ENCODE measurements around the gene ACAD11.
"Not testable (repeated sequence)": the region's sequence is repeated elsewhere in the genome, so short reads cannot be mapped to it uniquely, and the experiment has no call there.

The ACAD11 gene

GRCh38 chr3:132645058-132645457 lies 14.6 kb downstream of the ACAD11 start:
- no peak overlapping the region for H3K27ac ChIP-seq
- no peak for TF ChIP-seq ZFX (IDR thresholded peaks at IDR 0.05; ENCODE audit: borderline replicate concordance)
- no peak for TF ChIP-seq CTCF (IDR thresholded peaks at IDR 0.05)

- H3K27ac ChIP-seq = no peak overlapping the region
- TF ChIP-seq CTCF (IDR thresholded peaks at IDR 0.05) (no peak), ZFX (IDR thresholded peaks at IDR 0.05; ENCODE audit: borderline replicate concordance) (no peak)
Measured at GRCh38 chr3:132643366-132643765, 16.2 kb downstream of the ACAD11 start.

DNA sequence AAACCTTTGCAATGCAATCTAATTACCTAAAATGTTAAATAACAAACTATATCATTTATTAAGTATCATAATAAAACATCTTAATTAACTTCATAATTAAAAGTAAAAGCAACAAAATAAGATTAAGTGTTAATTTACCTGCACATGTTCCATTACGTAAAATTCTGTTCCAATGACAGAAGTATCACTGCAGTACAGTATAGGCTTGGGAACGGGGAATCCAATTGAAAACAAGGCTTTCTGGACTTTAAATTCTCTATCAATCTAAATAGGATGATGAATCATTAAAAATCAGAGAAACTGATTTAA lies 17.1 kb downstream of the ACAD11 start:
- TF ChIP-seq CTCF (IDR thresholded peaks at IDR 0.05) (peak; percentile 41), ZFX (IDR thresholded peaks at IDR 0.05; ENCODE audit: borderline replicate concordance) (no peak)

GRCh38 chr3:132641837-132642538 lies 17.6 kb downstream of the ACAD11 start:
- no peak overlapping the region for H3K27ac ChIP-seq
- TF ChIP-seq CTCF (IDR thresholded peaks at IDR 0.05) (peak; percentile 90), ZFX (IDR thresholded peaks at IDR 0.05; ENCODE audit: borderline replicate concordance) (no peak)

More for the DNA sequence above, 17.1 kb downstream of the ACAD11 start:
- H3K27ac ChIP-seq = no peak overlapping the region

DNA sequence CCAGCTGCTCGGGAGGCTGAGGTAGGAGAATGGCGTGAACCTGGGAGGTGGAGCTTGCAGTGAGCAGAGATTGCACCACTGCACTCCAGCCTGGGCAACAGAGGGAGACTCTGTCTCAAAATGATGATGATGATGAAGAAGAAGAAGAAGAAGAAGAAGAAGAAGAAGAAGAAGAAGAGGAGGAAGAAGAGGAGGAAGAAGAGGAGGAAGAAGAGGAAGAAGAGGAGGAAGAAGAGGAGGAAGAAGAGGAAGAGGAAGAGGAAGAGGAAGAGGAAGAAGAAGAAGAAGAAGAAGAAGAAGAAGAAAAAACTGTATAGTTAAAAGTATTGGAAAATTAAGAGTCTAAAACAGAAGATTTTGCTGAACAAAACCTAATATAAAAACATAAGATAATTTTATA lies 18.2 kb downstream of the ACAD11 start:
- H3K27ac ChIP-seq = not testable (repeated sequence)

DNA sequence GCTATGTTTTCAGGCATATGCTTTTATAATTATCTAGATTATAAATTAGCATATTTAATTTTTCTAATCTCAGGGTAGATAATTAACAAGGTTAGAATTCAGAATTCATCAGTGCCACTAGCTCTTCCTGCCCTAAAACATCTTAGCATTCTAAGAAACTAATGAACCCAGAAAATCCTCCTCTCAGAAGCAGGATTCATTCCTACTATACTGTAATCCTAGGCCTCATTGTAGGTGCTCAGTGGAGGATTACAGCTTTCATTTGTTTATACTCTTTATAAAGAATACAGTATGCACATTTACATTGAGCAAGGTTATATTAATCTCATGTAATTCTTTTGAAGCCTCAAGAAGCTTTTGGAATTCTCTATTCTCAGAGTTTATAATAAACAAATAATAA lies 20.9 kb downstream of the ACAD11 start:
- H3K27ac ChIP-seq = no peak overlapping the region
- TF ChIP-seq CTCF (IDR thresholded peaks at IDR 0.05) (no peak), ZFX (IDR thresholded peaks at IDR 0.05; ENCODE audit: borderline replicate concordance) (no peak)

DNA sequence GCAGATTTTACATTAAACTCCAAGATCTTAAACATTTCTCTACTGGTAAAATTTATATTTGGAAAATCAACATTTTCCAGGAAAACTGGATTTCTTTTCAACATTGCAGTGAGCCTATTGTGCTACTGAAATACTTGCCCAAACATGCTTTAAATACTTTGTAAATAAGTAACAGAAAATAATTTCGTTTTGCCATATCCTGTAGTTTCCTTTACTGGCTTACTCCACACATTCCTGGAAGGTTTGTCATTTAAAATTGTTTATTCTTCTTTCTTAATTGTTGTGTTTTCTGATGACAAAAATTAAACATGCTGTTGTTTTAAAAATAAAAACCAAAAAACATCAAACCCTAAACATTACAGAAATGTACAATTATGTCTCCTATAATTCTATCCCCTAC lies 22.0 kb downstream of the ACAD11 start:
- TF ChIP-seq CTCF (IDR thresholded peaks at IDR 0.05) (no peak), ZFX (IDR thresholded peaks at IDR 0.05; ENCODE audit: borderline replicate concordance) (no peak)
- no peak overlapping the region for H3K27ac ChIP-seq

DNA sequence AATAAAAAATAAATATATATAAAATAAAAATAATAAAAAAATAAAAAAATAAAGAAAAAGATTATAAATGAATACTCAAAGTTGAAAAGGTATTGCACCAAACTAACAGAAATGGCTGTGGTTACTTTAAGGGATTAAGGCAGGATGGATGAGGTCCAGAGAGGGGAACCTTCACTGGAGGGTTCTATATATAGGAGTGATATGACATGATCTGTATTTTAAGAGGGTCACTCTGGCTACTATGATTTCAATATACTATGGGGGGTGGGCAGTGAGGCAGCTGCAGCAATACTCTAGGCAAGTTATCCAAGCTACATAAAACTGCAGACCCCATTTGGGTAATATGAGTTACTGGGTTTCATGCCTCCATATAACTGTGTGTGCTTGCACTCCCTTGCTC lies 24.6 kb downstream of the ACAD11 start:
- H3K27ac ChIP-seq = no peak overlapping the region
- no peak for TF ChIP-seq ZFX (IDR thresholded peaks at IDR 0.05; ENCODE audit: borderline replicate concordance)
- TF ChIP-seq CTCF (IDR thresholded peaks at IDR 0.05) = no peak

All from 22Rv1 (cell line).